ENCODE measurements around the gene SERPINA3.

The SERPINA3 gene

DNA sequence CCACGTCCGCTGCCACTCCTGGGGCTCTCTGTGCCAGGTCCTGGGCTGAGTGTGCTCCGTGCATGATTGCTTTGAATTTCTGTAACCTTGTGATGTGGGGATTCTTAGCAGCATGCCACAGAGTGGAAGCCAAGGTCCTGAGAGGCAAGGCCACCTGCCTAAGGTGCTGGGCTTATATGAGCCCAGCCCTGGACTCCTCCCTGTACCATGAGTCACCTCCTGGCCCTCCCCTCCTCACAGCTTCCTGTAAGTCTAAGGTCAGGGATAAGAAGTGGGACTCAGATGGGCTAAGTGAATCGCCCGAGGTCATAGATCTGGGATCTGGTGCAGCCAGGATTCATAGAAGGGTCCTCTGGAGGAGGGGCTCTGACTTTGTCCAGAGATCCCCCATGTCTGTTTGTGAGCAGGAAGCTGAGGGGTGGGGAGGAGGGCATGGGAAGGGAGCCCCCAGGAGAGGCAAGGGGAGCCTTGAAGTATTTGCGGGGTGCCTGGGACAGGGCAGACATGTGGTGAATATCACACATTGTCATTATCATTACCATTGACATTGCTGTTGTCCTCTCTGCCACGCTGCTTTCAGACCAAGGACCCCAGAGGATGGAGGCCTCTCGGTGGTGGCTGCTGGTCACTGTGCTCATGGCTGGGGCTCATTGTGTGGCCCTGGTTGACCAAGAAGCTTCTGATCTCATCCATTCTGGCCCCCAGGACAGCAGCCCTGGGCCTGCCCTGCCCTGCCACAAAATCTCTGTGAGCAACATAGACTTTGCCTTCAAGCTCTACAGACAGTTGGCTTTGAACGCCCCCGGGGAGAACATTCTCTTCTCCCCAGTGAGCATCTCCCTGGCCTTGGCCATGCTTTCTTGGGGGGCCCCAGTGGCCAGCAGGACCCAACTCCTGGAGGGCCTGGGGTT is 28.8 kb downstream of the SERPINA3 start:
- H3K4me3 Mint-ChIP-seq: no peak overlapping the region
- no peaks in the 10 kb centered on the region for H3K27me3 Mint-ChIP-seq
- H3K9me3 Mint-ChIP-seq: no peaks in the 10 kb centered on the region
- no peak for DNase-seq
- H3K4me1 Mint-ChIP-seq: no peaks in the 10 kb centered on the region
- CTCF ChIA-PET: no interaction called here
- no peak overlapping the region for H3K27ac Mint-ChIP-seq
- H3K36me3 Mint-ChIP-seq: no peaks in the 10 kb centered on the region

DNA sequence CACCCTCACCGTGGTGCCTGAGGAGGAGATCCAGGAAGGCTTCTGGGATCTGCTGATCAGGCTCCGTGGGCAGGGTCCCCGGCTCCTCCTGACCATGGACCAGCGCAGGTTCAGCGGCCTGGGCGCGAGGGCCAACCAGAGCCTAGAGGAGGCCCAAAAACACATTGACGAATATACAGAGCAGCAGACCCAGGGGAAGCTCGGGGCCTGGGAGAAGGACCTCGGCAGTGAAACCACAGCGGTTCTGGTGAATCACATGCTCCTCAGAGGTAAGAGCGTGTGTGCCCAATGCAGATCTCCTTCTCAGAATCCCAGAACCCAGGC is 29.4 kb downstream of the SERPINA3 start:
- Mint-ChIP-seq H3K27ac (no peak overlapping the region), H3K36me3 (no peaks in the 10 kb centered on the region), H3K9me3 (no peaks in the 10 kb centered on the region), H3K4me1 (no peaks in the 10 kb centered on the region), H3K27me3 (no peaks in the 10 kb centered on the region), H3K4me3 (no peak overlapping the region)
- no peak for DNase-seq
- CTCF ChIA-PET: no interaction called here

DNA sequence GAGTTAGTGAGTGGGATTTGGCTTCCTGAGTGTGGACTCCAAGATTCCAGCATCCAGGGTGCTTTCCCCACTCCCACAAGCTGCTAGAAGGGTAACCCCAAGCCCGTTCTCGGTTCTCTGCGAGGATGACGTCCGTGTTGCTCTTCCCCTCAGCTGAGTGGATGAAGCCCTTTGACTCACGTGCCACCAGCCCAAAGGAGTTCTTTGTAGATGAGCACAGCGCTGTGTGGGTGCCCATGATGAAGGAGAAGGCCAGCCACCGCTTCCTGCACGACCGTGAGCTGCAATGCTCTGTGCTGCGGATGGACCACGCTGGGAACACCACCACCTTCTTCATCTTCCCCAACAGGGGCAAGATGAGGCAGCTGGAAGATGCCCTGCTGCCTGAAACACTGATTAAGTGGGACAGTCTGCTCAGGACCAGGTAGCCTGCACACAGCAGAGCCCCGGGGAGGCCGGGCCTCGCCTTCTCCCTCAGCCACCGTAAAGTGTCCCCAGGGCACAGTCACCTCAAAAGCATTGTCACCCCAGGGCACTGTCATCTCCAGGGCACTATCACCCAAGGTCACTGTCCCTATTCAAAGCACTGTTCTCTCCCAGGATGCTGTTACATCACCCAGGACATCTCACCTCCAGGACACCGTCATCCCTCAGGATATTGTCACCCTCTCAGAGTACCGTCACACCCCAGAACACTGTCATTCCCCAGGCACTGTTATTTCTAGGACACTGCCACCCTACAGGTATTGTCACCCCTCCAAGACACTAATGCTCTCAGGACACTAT is 31.3 kb downstream of the SERPINA3 start:
- DNase-seq: no peak
- H3K27ac Mint-ChIP-seq: no peak overlapping the region
- H3K4me3 Mint-ChIP-seq: no peak overlapping the region
- no peaks in the 10 kb centered on the region for H3K9me3 Mint-ChIP-seq
- H3K27me3 Mint-ChIP-seq: no peaks in the 10 kb centered on the region
- CTCF ChIA-PET: no interaction called here
- H3K4me1 Mint-ChIP-seq: no peaks in the 10 kb centered on the region
- H3K36me3 Mint-ChIP-seq: no peaks in the 10 kb centered on the region

DNA sequence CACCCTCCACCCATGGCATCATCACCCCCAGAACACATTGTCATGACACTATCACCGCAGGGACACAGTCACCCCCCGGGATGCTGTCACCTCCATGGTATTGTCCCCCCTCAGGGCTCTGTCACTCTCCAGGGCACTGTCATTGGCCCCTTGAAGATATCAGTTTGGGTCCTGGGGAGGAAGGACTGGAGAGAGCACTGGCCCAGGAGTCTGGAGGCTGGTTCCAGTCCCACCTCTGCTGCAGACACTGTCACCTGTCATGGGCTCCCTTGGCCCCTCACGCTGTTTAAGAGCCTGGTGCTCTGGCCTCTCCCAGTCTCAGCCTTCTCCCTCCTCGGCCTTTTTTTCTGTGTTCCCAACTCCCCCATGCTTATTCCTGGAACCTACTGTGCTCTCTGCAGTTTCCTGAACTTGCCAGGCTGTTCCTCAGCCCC is 31.9 kb downstream of the SERPINA3 start:
- DNase-seq: no peak
- Mint-ChIP-seq H3K4me1 (no peaks in the 10 kb centered on the region), H3K4me3 (no peak overlapping the region), H3K36me3 (no peaks in the 10 kb centered on the region), H3K27ac (no peak overlapping the region), H3K9me3 (no peaks in the 10 kb centered on the region), H3K27me3 (no peaks in the 10 kb centered on the region)
- CTCF ChIA-PET: no interaction called here

DNA sequence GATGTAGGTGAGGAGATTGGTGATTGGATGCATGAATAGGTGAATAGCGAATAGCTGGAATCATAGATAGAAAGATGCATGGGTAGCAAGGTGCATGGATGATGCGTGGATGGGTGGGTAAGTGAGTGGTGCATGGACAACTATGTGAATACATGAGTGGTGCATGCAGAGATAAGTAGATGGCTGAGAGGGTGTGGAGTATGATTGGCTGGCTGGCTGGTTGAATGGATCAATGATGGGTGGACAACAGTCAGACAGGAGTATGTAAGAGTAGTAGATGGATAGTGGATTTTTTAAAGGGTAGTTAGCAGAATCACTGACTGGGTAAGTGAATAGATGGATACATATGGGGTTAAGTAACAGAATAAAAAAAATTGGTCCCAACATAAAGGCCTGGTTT is 33.9 kb downstream of the SERPINA3 start:
- Mint-ChIP-seq H3K27me3 (no peaks in the 10 kb centered on the region), H3K4me3 (no peak overlapping the region), H3K9me3 (no peaks in the 10 kb centered on the region), H3K36me3 (no peaks in the 10 kb centered on the region), H3K4me1 (no peaks in the 10 kb centered on the region), H3K27ac (no peak overlapping the region)
- CTCF ChIA-PET: no interaction called here
- DNase-seq: no peak

DNA sequence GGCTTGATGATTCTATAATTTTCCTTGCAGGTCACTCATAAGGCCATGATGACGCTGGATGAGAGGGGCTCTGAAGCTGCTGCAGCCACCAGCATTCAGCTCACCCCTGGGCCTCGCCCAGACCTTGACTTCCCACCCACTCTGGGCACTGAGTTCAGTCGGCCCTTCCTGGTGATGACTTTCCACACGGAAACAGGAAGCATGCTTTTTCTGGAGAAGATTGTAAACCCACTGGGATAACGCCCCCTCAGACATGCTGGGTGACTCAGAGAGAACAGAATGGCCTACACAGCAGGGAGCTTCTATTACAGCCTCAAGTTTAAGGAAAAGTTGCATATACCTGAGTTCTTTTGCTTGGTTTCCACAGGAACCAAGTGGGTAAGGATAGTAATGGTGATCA is 34.3 kb downstream of the SERPINA3 start:
- CTCF ChIA-PET: no interaction called here
- Mint-ChIP-seq H3K27ac (no peak overlapping the region), H3K27me3 (no peaks in the 10 kb centered on the region), H3K9me3 (no peaks in the 10 kb centered on the region), H3K4me1 (no peaks in the 10 kb centered on the region), H3K4me3 (no peak overlapping the region), H3K36me3 (no peaks in the 10 kb centered on the region)
- DNase-seq: no peak

DNA sequence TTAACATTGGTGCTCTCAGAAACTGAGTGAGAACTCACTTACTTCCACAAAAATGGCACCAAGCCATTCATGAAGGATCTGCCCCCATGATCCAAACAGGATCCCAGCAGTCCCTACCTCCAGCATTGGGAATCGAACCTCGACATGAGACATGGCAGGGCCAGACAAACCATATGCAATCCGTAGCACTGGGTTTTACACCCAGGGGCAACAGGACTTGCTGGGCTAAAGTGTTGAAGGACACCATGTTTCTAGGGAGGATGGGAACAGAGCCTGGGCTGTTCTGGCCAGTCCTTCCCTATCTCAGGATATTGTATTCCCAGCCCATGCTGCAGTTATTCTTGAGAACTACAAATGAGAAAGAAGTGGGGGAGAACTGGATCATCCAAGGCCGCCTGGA is 36.6 kb downstream of the SERPINA3 start:
- Mint-ChIP-seq H3K27me3 (no peaks in the 10 kb centered on the region), H3K36me3 (no peaks in the 10 kb centered on the region), H3K27ac (no peak overlapping the region), H3K4me3 (no peak overlapping the region), H3K9me3 (no peaks in the 10 kb centered on the region), H3K4me1 (no peaks in the 10 kb centered on the region)
- DNase-seq: no peak
- CTCF ChIA-PET: no interaction called here

DNA sequence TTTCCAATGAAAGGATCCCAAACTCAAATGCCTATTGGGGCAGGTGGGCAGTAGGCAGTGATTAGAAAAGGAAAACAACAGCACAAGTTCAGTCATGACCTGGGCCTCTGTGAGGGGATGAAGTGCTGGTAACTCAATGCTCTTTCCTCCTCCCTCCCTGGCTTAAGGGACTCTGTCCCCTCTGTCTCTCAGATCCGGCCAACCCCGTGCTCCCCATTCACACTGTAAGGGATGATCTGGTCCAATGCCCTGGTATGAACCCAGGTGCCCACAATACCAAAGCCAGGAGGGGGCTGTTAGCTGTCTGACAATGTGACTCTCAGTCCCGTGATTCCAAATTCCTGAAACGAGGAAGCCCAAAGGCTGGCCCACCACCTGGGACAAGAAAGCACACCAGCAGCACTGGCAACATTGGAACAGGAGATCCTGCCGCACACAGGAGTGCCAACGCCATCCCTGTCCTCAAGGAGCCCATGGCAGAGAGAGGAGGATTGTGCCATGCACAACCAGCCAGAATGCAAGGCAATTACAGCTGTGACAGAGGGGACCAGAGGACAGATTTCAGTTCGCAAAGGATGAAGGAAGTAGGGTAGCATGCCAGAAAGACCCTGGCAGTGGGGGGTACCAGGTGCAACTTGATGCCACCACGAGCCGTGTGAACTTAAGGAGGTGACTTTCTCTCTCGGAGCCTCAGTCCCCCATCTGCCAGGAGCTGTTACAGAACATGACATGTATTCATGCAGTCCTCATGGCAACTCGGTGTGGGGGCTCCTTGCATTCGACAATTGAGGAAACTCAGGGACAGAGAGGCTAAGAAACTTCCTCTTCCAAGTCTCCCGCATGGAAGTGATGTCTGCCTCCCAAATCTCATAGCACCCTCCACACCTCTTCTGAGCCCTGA is 37.6 kb downstream of the SERPINA3 start:
- DNase-seq: no peak
- Mint-ChIP-seq H3K27me3 (no peaks in the 10 kb centered on the region), H3K9me3 (no peaks in the 10 kb centered on the region), H3K4me3 (no peak overlapping the region), H3K36me3 (no peaks in the 10 kb centered on the region), H3K27ac (no peak overlapping the region), H3K4me1 (no peaks in the 10 kb centered on the region)
- CTCF ChIA-PET: no interaction called here

DNA sequence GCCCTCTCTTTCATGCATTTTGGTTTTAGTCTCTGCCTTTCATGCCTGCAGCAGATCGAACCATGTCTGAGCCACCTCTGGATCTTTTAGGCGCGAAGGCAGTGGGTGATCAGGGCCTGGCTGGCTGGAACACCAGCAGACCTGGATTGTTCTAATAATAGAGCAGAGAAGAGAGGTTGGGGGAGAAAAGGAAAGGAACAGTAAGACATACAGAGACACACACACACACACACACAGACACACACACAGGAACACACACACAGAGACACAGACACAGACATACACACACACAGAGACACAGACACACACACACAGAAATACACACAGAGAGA is 38.2 kb downstream of the SERPINA3 start:
- H3K9me3 Mint-ChIP-seq: no peaks in the 10 kb centered on the region
- no peaks in the 10 kb centered on the region for H3K4me1 Mint-ChIP-seq
- no peak overlapping the region for H3K27ac Mint-ChIP-seq
- DNase-seq: no peak
- no peaks in the 10 kb centered on the region for H3K36me3 Mint-ChIP-seq
- CTCF ChIA-PET: no interaction called here
- H3K4me3 Mint-ChIP-seq: no peak overlapping the region
- H3K27me3 Mint-ChIP-seq: no peaks in the 10 kb centered on the region

DNA sequence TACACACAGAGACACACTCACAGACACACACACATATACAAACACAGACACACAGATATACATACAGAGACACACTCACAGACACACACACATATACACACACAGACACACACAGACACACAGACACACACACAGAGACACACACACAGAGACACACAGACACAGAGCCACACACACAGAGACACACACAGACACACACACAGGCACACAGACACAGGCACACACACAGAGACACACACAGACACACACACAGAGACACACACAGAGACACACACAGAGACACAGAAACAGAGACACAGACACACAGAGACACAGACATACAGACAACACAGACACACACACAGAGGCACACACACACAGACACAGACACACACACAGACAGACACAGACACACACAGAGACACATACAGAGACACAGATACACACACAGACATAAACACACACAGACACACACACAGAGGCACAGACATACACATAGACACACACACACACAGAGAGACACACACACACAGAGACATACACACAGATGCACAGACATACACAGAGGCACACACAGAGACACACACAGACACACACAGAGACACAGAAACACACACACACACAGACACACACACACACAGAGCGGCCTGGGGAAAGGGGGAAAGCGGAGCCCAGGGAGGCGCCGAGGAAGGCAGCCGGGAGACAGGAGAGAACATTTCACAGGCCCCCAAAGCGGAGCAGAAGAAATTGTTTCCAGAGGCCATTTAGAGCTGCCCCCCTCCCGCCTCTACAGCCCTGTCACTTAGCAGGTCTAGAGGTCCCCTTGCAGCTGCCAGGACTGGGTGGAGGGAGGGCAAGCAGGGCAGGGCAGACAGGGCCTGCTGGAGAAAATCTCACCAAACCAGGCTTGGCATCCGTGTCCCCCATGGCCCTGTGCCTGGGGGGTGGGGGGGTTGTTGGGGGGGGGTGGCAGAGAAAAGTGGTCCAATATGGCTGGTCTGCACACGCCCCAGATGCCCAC is 38.9 kb downstream of the SERPINA3 start:
- Mint-ChIP-seq H3K4me1 (no peaks in the 10 kb centered on the region), H3K9me3 (no peaks in the 10 kb centered on the region), H3K27ac (no peak overlapping the region), H3K27me3 (no peaks in the 10 kb centered on the region), H3K4me3 (no peak overlapping the region), H3K36me3 (no peaks in the 10 kb centered on the region)
- CTCF ChIA-PET: no interaction called here
- no peak for DNase-seq

DNA sequence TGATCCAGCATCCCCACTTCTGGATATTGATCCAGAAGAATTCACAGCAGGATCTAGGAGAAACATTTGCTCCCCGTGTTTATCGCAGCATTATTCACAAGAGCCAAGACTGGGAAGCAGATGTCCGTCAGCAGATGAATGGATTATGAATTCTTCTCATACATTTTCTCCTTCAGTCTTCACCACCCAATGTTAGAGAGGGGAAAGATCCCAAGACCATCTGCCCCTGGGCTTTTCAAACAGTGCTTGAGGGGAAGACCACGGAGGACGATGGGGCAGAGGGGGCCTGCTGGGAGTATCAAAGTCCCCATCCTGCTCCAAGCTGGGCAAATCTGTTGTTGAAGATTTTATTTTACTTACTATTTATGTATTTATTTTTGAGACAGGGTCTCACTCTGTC is 41.1 kb downstream of the SERPINA3 start:
- Mint-ChIP-seq H3K4me3 (no peak overlapping the region), H3K9me3 (no peaks in the 10 kb centered on the region), H3K27me3 (no peaks in the 10 kb centered on the region), H3K4me1 (no peaks in the 10 kb centered on the region), H3K36me3 (no peaks in the 10 kb centered on the region), H3K27ac (no peak overlapping the region)
- no peak for DNase-seq
- CTCF ChIA-PET: no interaction called here

DNA sequence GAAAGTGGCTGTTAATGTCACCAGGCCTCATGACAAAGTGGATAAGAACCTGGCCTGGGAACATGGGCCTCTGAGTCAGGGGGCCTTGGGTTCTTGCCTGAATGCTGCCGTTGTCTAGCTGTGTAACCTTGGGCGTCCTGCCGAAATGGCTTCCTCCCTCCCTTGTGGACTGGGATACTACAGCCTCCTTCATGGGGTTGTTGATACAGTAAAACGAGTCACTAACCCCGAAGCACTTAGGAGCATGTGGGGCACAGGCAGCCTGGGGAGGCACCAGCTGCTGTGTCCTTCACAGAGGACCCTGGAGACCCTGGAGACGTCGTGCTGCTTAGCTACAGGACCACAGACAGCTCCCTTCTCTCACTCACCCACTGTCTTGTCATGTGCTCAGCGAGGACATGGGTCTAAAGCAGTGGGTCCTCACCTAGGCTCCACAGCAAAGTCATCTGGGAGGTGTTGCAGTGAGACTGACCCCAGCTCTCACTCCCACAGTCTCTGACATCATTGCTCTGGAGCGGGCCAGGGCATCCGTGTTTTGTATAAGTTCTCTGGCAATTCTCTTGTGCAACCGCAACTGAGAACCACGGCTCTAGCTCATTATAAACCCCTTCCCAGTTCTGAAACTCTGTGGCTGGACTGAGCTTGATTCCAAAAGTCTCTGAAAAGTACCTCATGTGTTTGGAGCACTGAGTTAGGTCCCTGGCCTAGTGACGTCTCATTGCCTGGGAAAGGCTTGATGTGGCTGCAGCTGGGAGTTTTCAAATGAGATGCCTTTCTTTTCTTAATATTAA is 42.1 kb downstream of the SERPINA3 start:
- CTCF ChIA-PET: no interaction called here
- no peaks in the 10 kb centered on the region for H3K9me3 Mint-ChIP-seq
- H3K27ac Mint-ChIP-seq: no peak overlapping the region
- H3K27me3 Mint-ChIP-seq: no peaks in the 10 kb centered on the region
- no peak overlapping the region for H3K4me3 Mint-ChIP-seq
- DNase-seq: no peak
- H3K4me1 Mint-ChIP-seq: no peaks in the 10 kb centered on the region
- no peaks in the 10 kb centered on the region for H3K36me3 Mint-ChIP-seq

DNA sequence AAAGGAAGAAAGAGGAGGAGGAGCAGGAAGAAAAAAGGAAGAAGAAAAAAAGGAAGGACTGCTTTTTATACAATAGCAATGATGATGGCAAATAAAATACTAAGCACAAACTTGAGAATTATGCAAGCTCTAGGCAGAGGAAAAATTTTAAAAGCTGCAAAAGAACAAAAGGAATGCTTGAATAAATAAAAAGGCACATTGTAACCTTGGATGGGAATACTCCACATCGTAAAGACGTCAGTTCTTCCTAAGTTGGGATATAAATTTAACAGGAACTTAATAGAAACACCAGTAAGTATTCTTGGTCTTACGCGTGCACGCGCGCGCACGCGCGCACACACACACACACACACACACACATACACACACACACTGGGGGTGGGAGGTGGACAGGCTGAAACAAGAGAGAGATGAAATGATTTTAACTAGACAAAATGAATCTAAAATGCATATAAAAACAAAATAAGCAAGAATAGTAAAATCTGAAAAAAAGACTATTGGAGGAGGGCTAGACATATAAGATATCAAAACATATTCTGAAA is 43.0 kb downstream of the SERPINA3 start:
- H3K36me3 Mint-ChIP-seq: no peaks in the 10 kb centered on the region
- H3K27me3 Mint-ChIP-seq: no peaks in the 10 kb centered on the region
- H3K4me1 Mint-ChIP-seq: no peaks in the 10 kb centered on the region
- CTCF ChIA-PET: no interaction called here
- DNase-seq: no peak
- no peak overlapping the region for H3K4me3 Mint-ChIP-seq
- H3K27ac Mint-ChIP-seq: no peak overlapping the region
- no peaks in the 10 kb centered on the region for H3K9me3 Mint-ChIP-seq

Data from activated naive CD4-positive, alpha-beta T cell treated with anti-CD3 and anti-CD28 coated beads, Interleukin-2, amount 10 ng/mL, durations not matched to agents 7 days and 5 days (primary cell).